H1 (cell line): ENCODE measurements around the gene WDR54. TPM values are rescaled to one million over a fixed set of nuclear protein-coding genes. Genes with fewer than 3 reads are reported as not detected.

Source experiments
- CTCF ChIA-PET: fragments of 300-600 bp; sonication (Branson Sonifier 250); formaldehyde crosslinking; loops from one replicate; lab custom pipeline; 2021; ENCODE audit not compliant: partially characterized antibody; lab: Charles Lee
- POLR2A ChIA-PET: fragments of 300-600 bp; sonication (Branson Sonifier 250); formaldehyde crosslinking; loops from one replicate; lab custom pipeline; 2021; ENCODE audit warnings: inconsistent platforms; ENCODE audit not compliant: partially characterized antibody; lab: Charles Lee
- DNase-seq, 2 experiments: peaks; one replicate each; pipeline versions ENCODE4 v3.0.0 to v3.0.0-alpha.2; 2010 to 2022; ENCODE audit warnings: low spot score in 2 of 2, low read depth in 1 of 2, mixed read lengths in 1 of 2
- FAIRE-seq: peaks from 2 replicates; lab custom pipeline; 2011; peaks lifted over from hg19 to GRCh38; lab: Jason Lieb, UNC
- H2AFZ ChIP-seq: 2 replicates; pipeline ENCODE4 v1.8.1; 2012; ENCODE audit warnings: low read length, inconsistent platforms
- H2AK5ac ChIP-seq: 2 replicates; pipeline ENCODE4 v1.6.1; 2013; ENCODE audit warnings: low read depth, low read length
- H2BK120ac ChIP-seq: replicated peaks from 2 replicates; pipeline ENCODE3; 2013; ENCODE audit warnings: low read depth, low read length, inconsistent platforms
- H2BK12ac ChIP-seq: 2 replicates; pipeline ENCODE4 v1.6.1; 2013; ENCODE audit warnings: low read depth, low read length
- H2BK15ac ChIP-seq: 2 replicates; pipeline ENCODE4 v1.6.1; 2013; ENCODE audit warnings: low read length
- H2BK20ac ChIP-seq: 2 replicates; pipeline ENCODE4 v1.6.1; 2013; ENCODE audit warnings: low read length
- H2BK5ac ChIP-seq: 2 replicates; pipeline ENCODE4 v1.6.1; 2013; ENCODE audit warnings: low read depth, low read length
- H3K14ac ChIP-seq: 2 replicates; pipeline ENCODE4 v1.6.1; 2013; ENCODE audit warnings: inconsistent platforms; ENCODE audit not compliant: insufficient read length
- H3K18ac ChIP-seq: 2 replicates; pipeline ENCODE4 v1.6.1; 2013; ENCODE audit warnings: low read length; ENCODE audit errors: extremely low read depth
- H3K23ac ChIP-seq: 2 replicates; pipeline ENCODE4 v1.6.1; 2013; ENCODE audit warnings: inconsistent platforms; ENCODE audit not compliant: insufficient read length
- H3K23me2 ChIP-seq: 2 replicates; pipeline ENCODE4 v1.6.1; 2013; ENCODE audit warnings: low read depth, low read length
- H3K27ac ChIP-seq: 2 replicates; pipeline ENCODE4 v1.6.1; 2011; ENCODE audit warnings: low read depth, low read length, inconsistent platforms
- H3K27me3 ChIP-seq, 4 experiments: replicated peaks in 1 of 4; 1 replicate in 1 of 4; 2 replicates in 3 of 4; pipeline versions ENCODE4 v1.6.1 to v1.8.1; 2011 to 2013; ENCODE audit warnings: low read length in 3 of 4, mild to moderate bottlenecking in 3 of 4, inconsistent platforms in 2 of 4, mixed read lengths in 2 of 4, moderate library complexity in 1 of 4; ENCODE audit not compliant: control insufficient read depth in 3 of 4, insufficient read depth in 3 of 4; ENCODE audit errors: extremely low read depth in 1 of 4
- H3K36me3 ChIP-seq, 4 experiments: 2 replicates each; pipeline versions ENCODE4 v1.6.1 to v1.8.1; 2011 to 2013; ENCODE audit warnings: mild to moderate bottlenecking in 4 of 4, low read length in 3 of 4, moderate library complexity in 2 of 4, control low read depth in 1 of 4, inconsistent platforms in 1 of 4; ENCODE audit not compliant: insufficient read depth in 4 of 4, control insufficient read depth in 2 of 4
- H3K4ac ChIP-seq: replicated peaks from 2 replicates; pipeline ENCODE3; 2013; ENCODE audit warnings: low read length, low read depth, mixed read lengths, inconsistent platforms; ENCODE audit not compliant: insufficient read length
- H3K4me1 ChIP-seq, 4 experiments: replicated peaks in 1 of 4; 1 replicate in 1 of 4; 2 replicates in 3 of 4; pipeline versions ENCODE4 v1.6.1 to v1.8.1; 2011 to 2013; ENCODE audit warnings: low read length in 3 of 4, inconsistent platforms in 2 of 4, mixed read lengths in 1 of 4; ENCODE audit not compliant: insufficient read depth in 4 of 4, control insufficient read depth in 3 of 4
- H3K4me2 ChIP-seq, 2 experiments: 2 replicates each; pipeline versions ENCODE4 v1.6.1 to v1.8.1; 2011 to 2013; ENCODE audit warnings: low read depth in 2 of 2, low read length in 2 of 2, control low read depth in 1 of 2, inconsistent platforms in 1 of 2, mild to moderate bottlenecking in 1 of 2; ENCODE audit not compliant: insufficient read depth in 1 of 2
- H3K4me3 ChIP-seq, 4 experiments: fragments of 200-600, 300-600 bp in 1 of 4; sonication (generic), shearing (Covaris generic), sonication (Bioruptor Twin) in 1 of 4; 2 replicates each; pipeline versions ENCODE4 v1.5.1 to v1.8.1; 2011 to 2016; ENCODE audit warnings: low read length in 4 of 4, low read depth in 3 of 4, control low read depth in 2 of 4, inconsistent platforms in 2 of 4, mild to moderate bottlenecking in 2 of 4, mixed read lengths in 1 of 4, moderate library complexity in 1 of 4; ENCODE audit not compliant: insufficient read depth in 2 of 4; ENCODE audit errors: extremely low read depth in 1 of 4
- H3K56ac ChIP-seq: replicated peaks from 2 replicates; pipeline ENCODE3; 2013; ENCODE audit warnings: low read depth, mild to moderate bottlenecking, mixed read lengths, low read length, inconsistent platforms; ENCODE audit not compliant: insufficient read length
- H3K79me1 ChIP-seq: 2 replicates; pipeline ENCODE4 v1.6.1; 2013; ENCODE audit warnings: low read depth, low read length, control low read depth
- H3K79me2 ChIP-seq, 2 experiments: 2 replicates each; pipeline versions ENCODE4 v1.6.1 to v1.8.1; 2012 to 2013; ENCODE audit warnings: low read length in 2 of 2, mild to moderate bottlenecking in 2 of 2, inconsistent platforms in 1 of 2; ENCODE audit not compliant: insufficient read depth in 2 of 2, control insufficient read depth in 1 of 2
- H3K9ac ChIP-seq, 4 experiments: replicated peaks in 1 of 4; 1 replicate in 1 of 4; 2 replicates in 3 of 4; pipeline versions ENCODE4 v1.6.1 to v1.8.1; 2011 to 2013; ENCODE audit warnings: low read depth in 3 of 4, low read length in 3 of 4, control low read depth in 2 of 4, mild to moderate bottlenecking in 2 of 4, moderate library complexity in 2 of 4, inconsistent platforms in 1 of 4; ENCODE audit errors: extremely low read depth in 1 of 4
- H3K9me3 ChIP-seq, 2 experiments: 2 replicates each; pipeline versions ENCODE4 v1.6.1 to v1.8.1; 2012 to 2013; ENCODE audit warnings: mild to moderate bottlenecking in 2 of 2, moderate library complexity in 2 of 2, control low read depth in 1 of 2, inconsistent platforms in 1 of 2, low read depth in 1 of 2, low read length in 1 of 2, mixed read lengths in 1 of 2; ENCODE audit not compliant: insufficient read depth in 2 of 2
- H4K20me1 ChIP-seq, 2 experiments: replicated peaks in 1 of 2; 2 replicates each; pipeline versions ENCODE3 to v1.8.1; 2011 to 2013; ENCODE audit warnings: inconsistent platforms in 2 of 2, low read length in 2 of 2, mild to moderate bottlenecking in 1 of 2; ENCODE audit not compliant: insufficient read depth in 2 of 2, control insufficient read depth in 1 of 2
- H4K5ac ChIP-seq: 2 replicates; pipeline ENCODE4 v1.6.1; 2013; ENCODE audit warnings: low read length, low read depth, mixed read lengths, inconsistent platforms; ENCODE audit not compliant: insufficient read length
- H4K8ac ChIP-seq: 2 replicates; pipeline ENCODE4 v1.8.0; 2013; ENCODE audit warnings: mild to moderate bottlenecking, moderate library complexity, low read length, inconsistent platforms; ENCODE audit not compliant: insufficient read depth; ENCODE audit errors: extremely low read depth
- H4K91ac ChIP-seq: replicated peaks from 2 replicates; pipeline ENCODE3; 2013; ENCODE audit warnings: low read length, mixed read lengths, inconsistent platforms; ENCODE audit not compliant: insufficient read length
- BACH1 ChIP-seq: IDR thresholded peaks from 2 replicates; pipeline ENCODE4 v1.6.1; 2012; ENCODE audit warnings: low read length, improper control_type of control experiment
- EGR1 ChIP-seq: IDR thresholded peaks from 2 replicates; pipeline ENCODE4 v1.6.1; 2011; ENCODE audit warnings: low read depth, low read length, borderline replicate concordance
- POU5F1 ChIP-seq: IDR thresholded peaks from 2 replicates; pipeline ENCODE4 v1.6.1; 2011; ENCODE audit warnings: low read depth, mild to moderate bottlenecking, low read length, moderate library complexity
- RBBP5 ChIP-seq: IDR thresholded peaks from 2 replicates; pipeline ENCODE4 v1.7.1; 2012; ENCODE audit warnings: low read depth, mild to moderate bottlenecking, inconsistent platforms, low read length, moderate library complexity, borderline replicate concordance
- SP1 ChIP-seq: IDR thresholded peaks from 2 replicates; pipeline ENCODE4 v1.6.1; 2011; ENCODE audit warnings: low read depth, low read length
- SUZ12 ChIP-seq: fragments of 200-600 bp; sonication (generic); IDR thresholded peaks from 2 replicates; pipeline ENCODE4 v1.6.1; 2012; ENCODE audit warnings: mild to moderate bottlenecking, inconsistent platforms, low read length, moderate library complexity, mixed read lengths
- TAF7 ChIP-seq: optimal IDR thresholded peaks from 2 replicates; pipeline ENCODE3; 2011; ENCODE audit warnings: low read depth, mild to moderate bottlenecking, inconsistent platforms, low read length, moderate library complexity, borderline replicate concordance
- ZNF274 ChIP-seq: IDR thresholded peaks from 2 replicates; pipeline ENCODE4 v1.7.0; 2012; ENCODE audit warnings: low read length, borderline replicate concordance; ENCODE audit errors: extremely low read depth
- WGBS, 2 experiments: shearing (Covaris generic) in 1 of 2; methylation state at CpG; one replicate each; pipeline versions ENCODE4 v1.1.6 to v1.1.7; 2013 to 2015; ENCODE audit warnings: low lambda C conversion rate in 2 of 2, mixed read lengths in 2 of 2, inconsistent platforms in 1 of 2, low coverage in 1 of 2, missing lambda C conversion rate in 1 of 2; ENCODE audit not compliant: insufficient replicate concordance in 2 of 2, insufficient coverage in 1 of 2, insufficient read length in 1 of 2; ENCODE audit errors: extremely low coverage in 1 of 2, missing lambda C conversion rate in 1 of 2; 5-methylcytosine and 5-hydroxymethylcytosine counted together
- polyA plus RNA-seq, 7 experiments: library from polyadenylated mRNA; depleted of rRNA in 3 of 7; stranded (reverse) in 5 of 7; unstranded in 2 of 7; fragments of >200 nt in 5 of 7; fragments of 200-250 nt in 2 of 7; gene quantifications; 1 replicate in 5 of 7; 2 replicates in 1 of 7; 4 replicates in 1 of 7; pipeline versions ENCODE4 v1.2.1 to v1.2.3, GENCODE V29; 2011 to 2013; ENCODE audit warnings: missing spikeins in 2 of 7, mixed read lengths in 2 of 7
- total RNA-seq: library from RNA; stranded (reverse); fragmentation: NEBNext Ultra II Directional; extraction: Animal tissue kit (Norgen Biotek cat#: 25700); gene quantifications from 2 replicates; pipeline ENCODE4 v1.2.1, GENCODE V29; 2021

WDR54 gene
- total and polyA plus RNA-seq, 2 of the 8 experiments (the other 6 are each of a cell fraction or from before 2014, with no cell fraction given), result 41.6 to 125 TPM

- peaks cover 9 to 21% (median 12%) of the 10 kb centered on the region in 4 experiments for H3K4me1 ChIP-seq
- no peaks in the 10 kb centered on the region for H3K9me3 ChIP-seq
- H3K9ac ChIP-seq, result no peak overlapping the region
- no peak overlapping the region for H3K56ac ChIP-seq
- H2AFZ ChIP-seq, result no peak overlapping the region
- no peak overlapping the region for H3K14ac ChIP-seq
- no peak for DNase-seq
- H3K27ac ChIP-seq, result no peak overlapping the region; the same call in 1 of the 2 replicates
- H3K36me3 ChIP-seq, result peaks cover 24 to 50% (median 42%) of the 10 kb centered on the region in 4 experiments
- H4K8ac ChIP-seq, result no peak overlapping the region; the same call in 1 of the 2 replicates
- POLR2A ChIA-PET, result interaction anchor here (1.2 kb wide), 1 partner anchor 12 kb away, joined by 3 read pairs; no protein-coding TSS in a partner anchor
- H3K4me2 ChIP-seq, result peak overlapping the region in 1 of 2 experiments; percentile 69; a peak in 1 of 4 replicates
- no peak overlapping the region for H2BK20ac ChIP-seq
- no peak overlapping the region for H4K5ac ChIP-seq
- H4K91ac ChIP-seq, result no peak overlapping the region
- H3K4ac ChIP-seq, result no peak overlapping the region
- H2BK5ac ChIP-seq, result no peak overlapping the region
- WGBS, 2 experiments, result 91% methylated on average over 6 of the region's 6 CpGs; no CpG with 5 or more reads in 1 of the 2 experiments
- H3K27me3 ChIP-seq, result no peaks in the 10 kb centered on the region
- TF ChIP-seq EGR1 (no peak), SP1 (no peak), BACH1 (no peak), TAF7 (no peak), POU5F1 (no peak), RBBP5 (no peak), SUZ12 (no peak), ZNF274 (no peak)
- H3K79me1 ChIP-seq, result peaks cover 20% of the 10 kb centered on the region
- no peak overlapping the region for H3K18ac ChIP-seq
- H2AK5ac ChIP-seq, result no peak overlapping the region
- H4K20me1 ChIP-seq, result peaks cover 3 to 21% of the 10 kb centered on the region in 2 experiments
- H3K79me2 ChIP-seq, result peaks cover 0 to 20% of the 10 kb centered on the region in 2 experiments; a peak in 1 of 4 replicates
- H3K4me3 ChIP-seq, result no peak overlapping the region
- no peak overlapping the region for H3K23ac ChIP-seq
- no peak overlapping the region for H2BK120ac ChIP-seq
- FAIRE-seq, result no peak
- H2BK12ac ChIP-seq, result no peak overlapping the region
- H2BK15ac ChIP-seq, result no peak overlapping the region
- CTCF ChIA-PET, result interaction anchor here (3.5 kb wide), 1 partner anchor 19 kb away, joined by 13 read pairs; no protein-coding TSS in a partner anchor
- peaks cover 5% of the 10 kb centered on the region for H3K23me2 ChIP-seq
These were observed 48.9 kb upstream of the WDR54 start for GRCh38 chr2:74372674-74373073.
